GM18511 (cell line): ENCODE data around the gene TECTA.
"Not testable (repeated sequence)": the region's sequence is repeated elsewhere in the genome, so short reads cannot be mapped to it uniquely, and the experiment has no call there.

Experiments used
- ATAC-seq: cut with Tn5 transposase; IDR thresholded peaks from one replicate; pipeline ENCODE4 v1.9.1; 2021; ENCODE audit warnings: mild to moderate bottlenecking, moderate library complexity; ENCODE audit not compliant: unreplicated experiment

Gene TECTA

GRCh38 chr11:121091492-121092152, 9.4 kb upstream of the TECTA start:
- no peak for ATAC-seq

DNA sequence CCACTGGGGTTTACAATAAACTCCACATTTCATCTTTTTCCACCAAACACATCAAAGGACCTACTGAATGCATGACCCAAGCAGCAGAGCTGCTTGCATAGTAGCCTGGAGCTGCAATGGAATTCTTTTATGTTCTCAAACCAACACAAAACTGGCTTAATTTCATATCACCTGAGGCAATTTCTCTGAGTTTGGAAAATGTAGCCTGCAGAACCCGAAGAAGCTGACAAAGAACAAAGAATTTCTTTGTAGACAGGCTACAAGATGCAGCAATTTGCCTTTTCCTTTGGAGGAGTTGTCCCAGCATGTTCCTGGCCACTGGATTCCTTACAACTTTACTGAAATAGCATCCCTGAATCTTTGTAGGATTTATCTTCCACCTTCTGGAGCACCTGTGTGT, 5.5 kb upstream of the TECTA start:
- no peak for ATAC-seq

GRCh38 chr11:121099364-121099763, 1.7 kb upstream of the TECTA start:
- no peak for ATAC-seq

DNA sequence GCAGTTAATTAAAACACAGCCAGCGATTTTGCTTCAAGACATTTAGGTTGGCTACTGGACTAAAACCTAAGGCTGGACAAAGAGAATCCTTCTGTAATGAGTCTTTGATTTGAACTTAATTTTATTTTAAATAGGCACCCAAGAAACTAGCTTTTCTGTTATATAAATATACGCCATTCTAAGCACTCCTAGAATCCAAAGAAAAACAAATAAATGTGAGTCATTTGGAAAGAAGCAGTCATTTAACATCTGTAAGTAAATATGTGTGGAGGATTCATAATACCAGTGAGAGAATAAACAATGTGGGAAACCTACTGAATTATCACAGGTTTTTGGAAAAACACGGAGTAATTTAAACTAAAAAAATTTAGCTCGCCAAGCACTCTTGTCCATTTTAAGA, 1.2 kb upstream of the TECTA start:
- no peak for ATAC-seq

GRCh38 chr11:121104312-121104762, 3.3 kb downstream of the TECTA start:
- ATAC-seq = no peak

GRCh38 chr11:121105063-121105480, 4.0 kb downstream of the TECTA start:
- no peak for ATAC-seq

- no peak for ATAC-seq
Measured at GRCh38 chr11:121105481-121106195, 4.6 kb downstream of the TECTA start.

- ATAC-seq = no peak
Measured at GRCh38 chr11:121106812-121107211, 5.8 kb downstream of the TECTA start.

DNA sequence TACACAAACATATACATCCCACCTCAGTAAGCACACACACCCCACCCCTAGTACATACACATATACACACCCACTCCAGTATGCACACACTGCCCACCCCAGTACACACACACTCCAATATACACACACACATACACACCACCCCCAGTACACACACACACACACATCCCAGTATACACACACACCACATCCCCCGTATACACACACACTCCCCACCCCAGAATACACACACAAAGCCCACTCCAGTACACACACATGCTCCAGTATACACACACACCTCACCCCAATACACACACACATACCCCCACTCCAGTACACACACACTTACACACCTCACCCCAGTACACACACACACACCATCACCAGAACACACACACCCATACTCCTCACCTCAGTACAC, 7.4 kb downstream of the TECTA start:
- no peak for ATAC-seq

DNA sequence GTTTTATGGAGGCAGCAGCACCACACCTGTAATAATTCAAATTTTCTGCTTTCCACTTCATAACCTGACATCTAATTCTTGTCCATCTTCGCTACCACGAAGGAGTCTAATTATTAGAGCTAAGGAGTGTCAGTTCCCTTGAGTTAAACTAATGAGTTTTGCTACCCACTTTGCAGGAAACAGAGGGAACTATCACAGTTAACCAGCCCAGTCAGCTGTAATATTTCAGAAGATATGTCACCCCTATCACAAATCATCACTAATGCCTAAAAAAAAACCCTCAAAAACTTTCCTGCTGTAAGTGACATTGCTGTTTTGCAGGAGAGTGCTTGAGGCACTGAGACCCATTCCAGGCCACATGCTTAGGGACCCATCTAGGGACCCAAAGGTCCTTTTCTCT, 8.4 kb downstream of the TECTA start:
- ATAC-seq = no peak

DNA sequence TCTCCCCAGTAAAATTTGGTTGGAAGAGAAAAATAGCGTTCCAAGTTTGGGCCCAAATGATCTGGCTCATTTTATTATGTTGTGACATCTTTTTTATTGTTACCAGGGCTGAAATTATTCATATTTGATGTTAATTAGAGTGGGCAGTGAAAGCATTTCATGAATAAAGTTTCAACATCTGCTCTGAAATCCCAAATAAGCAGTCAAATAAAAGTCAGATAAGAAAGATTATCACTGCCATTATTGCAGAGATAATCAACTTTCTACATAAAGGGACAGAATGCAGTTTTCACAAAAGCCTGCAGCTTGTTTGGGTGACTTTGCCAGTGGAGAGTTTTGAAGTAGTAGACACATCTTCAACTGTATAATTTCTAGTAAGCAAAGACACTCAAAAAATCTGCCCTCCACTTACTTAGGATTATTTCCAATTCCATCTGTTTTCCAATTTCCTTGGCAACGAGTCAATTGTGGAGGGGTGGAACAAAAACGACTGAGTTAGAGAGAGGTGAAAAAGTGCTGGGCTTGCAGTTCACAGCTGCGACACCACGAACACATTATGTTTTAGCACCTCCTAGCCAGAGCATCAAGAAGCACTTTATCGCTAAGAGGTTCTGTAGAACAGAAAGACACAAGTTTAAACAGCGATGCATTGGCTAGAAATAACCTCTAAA, 9.0 kb downstream of the TECTA start:
- ATAC-seq = no peak

DNA sequence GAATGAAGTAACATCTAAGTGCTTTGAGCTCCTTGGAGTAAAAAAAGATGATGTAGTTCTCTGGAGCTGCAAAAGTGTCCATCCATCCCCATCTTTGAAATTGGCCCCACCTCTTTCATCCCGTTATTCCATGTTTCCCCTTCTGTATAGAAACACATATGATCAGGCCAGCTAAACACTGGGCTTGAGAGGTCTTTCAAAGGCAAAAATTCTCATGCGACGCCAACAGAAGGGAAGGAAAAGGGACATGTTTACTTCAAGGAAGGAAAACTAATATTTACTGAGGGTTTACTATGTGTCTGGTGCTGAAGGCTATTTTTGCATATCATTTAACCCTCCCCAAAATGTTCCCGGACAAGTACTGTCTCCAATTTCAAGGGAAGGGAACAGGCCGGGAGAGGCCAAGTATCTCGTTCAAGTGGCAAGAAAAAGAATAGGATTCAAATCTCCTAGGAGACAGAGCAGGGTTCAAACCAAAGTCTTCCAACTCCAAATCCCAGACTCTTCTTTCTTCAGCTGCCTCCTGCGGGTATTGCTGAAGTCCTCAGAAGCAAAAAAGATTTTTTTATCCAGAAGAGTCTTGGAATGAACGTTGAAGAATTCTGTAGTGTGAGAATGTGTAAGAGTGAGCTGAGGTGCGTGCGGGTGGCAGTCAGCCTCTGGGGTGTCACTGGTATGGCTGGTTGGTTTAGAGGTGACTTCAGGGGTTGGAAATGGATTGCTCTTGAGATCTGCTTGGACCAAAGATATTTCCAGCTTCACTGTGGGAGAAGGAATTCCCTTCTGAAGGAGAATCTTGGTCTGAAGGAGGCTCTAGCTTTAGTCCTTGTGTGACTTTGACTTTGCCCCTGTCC, 10.1 kb downstream of the TECTA start:
- no peak for ATAC-seq

- peak; percentile 51 for ATAC-seq
Measured at GRCh38 chr11:121112498-121113455, 11.7 kb downstream of the TECTA start.

DNA sequence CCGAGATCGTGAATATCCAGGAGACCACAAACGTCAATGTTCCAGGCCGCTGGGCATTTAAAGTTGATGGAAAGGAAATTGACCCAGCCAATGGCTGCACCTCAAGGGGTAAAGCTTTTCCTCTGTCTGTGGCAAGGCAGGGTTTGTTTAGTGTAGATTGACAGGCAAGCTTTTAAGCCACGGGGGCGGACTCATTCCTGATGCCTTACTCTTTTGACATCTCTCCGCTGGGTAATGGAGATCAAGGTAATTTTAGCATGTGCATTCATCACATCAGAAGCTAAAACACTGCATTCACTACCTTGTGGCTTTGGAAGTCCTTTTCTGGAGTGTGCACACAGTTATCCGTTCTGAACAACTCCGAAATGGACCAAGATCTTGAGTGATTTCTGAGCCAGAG, 12.6 kb downstream of the TECTA start:
- ATAC-seq = no peak

DNA sequence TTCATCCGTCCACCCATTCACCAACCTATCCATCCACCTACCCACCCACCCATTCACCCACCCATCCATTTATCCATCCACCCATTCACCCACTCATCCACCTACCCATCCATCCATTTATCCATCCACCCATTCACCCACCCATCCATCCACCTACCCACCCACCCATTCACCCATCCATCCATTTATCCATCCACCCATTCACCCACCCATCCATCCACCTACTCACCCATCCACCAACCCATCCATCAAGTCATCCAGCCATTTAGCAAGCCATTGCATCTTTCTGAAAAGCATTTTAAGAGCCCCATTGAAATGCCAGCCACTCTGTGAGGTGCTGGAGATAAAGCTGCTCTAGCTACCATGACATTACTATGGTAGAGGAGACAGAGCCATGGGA, 14.0 kb downstream of the TECTA start:
- ATAC-seq = not testable (repeated sequence)

GRCh38 chr11:121117788-121118187, 16.7 kb downstream of the TECTA start:
- ATAC-seq = no peak

DNA sequence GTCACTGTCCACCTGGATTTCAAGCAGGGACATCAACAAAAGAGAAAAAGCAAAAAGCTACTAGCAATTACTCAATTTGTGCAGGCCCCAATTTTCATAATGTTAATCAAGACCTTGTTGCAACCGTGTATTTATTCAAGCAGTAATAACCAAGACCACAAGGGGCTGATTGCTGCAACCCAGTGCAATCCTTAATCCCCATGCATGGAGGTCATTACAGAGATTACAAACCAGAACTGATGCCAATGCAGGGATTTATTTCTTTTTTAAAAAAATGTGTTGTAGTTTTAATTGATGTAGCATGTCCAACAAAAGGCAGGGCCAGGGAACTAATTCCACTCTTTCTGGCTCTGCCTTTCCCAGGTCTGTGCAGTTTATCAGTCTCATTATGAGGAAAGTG, 18.4 kb downstream of the TECTA start:
- ATAC-seq = no peak

GRCh38 chr11:121122328-121122727, 21.3 kb downstream of the TECTA start:
- no peak for ATAC-seq

GRCh38 chr11:121123496-121124069, 22.5 kb downstream of the TECTA start:
- no peak for ATAC-seq

GRCh38 chr11:121127809-121128208, 26.8 kb downstream of the TECTA start:
- no peak for ATAC-seq
